Ovary (tissue), 9 donors: ENCODE results near the gene SMCO3. TPM values are rescaled to one million over a fixed set of nuclear protein-coding genes. Genes with fewer than 3 reads are reported as not detected.

Source experiments
- DNase-seq, 5 donors: peaks; one replicate each; pipeline ENCODE4 v3.0.0-alpha.2; 2019 to 2020
- H3K27ac ChIP-seq, 2 donors: fragments of 200-600 bp; one replicate each; pipeline versions ENCODE4 v1.5.1 to v1.8.0; 2019 to 2022
- H3K27me3 ChIP-seq: fragments of 200-600 bp; one replicate; pipeline ENCODE4 v1.8.0; 2022
- H3K36me3 ChIP-seq: fragments of 200-600 bp; sonication (generic); one replicate; pipeline ENCODE4 v1.5.1; 2019
- H3K4me1 ChIP-seq: one replicate; pipeline ENCODE4 v1.8.1; 2013; ENCODE audit warnings: mild to moderate bottlenecking, moderate library complexity; ENCODE audit not compliant: insufficient read depth
- H3K4me3 ChIP-seq: fragments of 200-600 bp; sonication (generic); one replicate; pipeline ENCODE4 v1.5.1; 2017
- H3K9me3 ChIP-seq, 2 donors: fragments of 200-600 bp in 1 of 2; sonication (generic) in 1 of 2; one replicate each; pipeline versions ENCODE4 v1.5.1 to v1.8.1; 2013 to 2019; ENCODE audit warnings: mild to moderate bottlenecking in 1 of 2, moderate library complexity in 1 of 2
- EP300 ChIP-seq: sonication (generic); formaldehyde crosslinking; IDR thresholded peaks from one replicate; pipeline ENCODE4 v1.6.1; 2017; ENCODE audit warnings: antibody characterized with exemption
- POLR2A ChIP-seq: fragments of 450-650 bp; IDR thresholded peaks from one replicate; pipeline ENCODE4 v1.6.1; 2017; ENCODE audit warnings: antibody characterized with exemption, mild to moderate bottlenecking, moderate library complexity
- WGBS, 3 donors: extraction: QIAGEN DNeasy Blood & Tissue Kit in 1 of 3; methylation state at CpG; one replicate each; pipeline versions ENCODE4 v1.1.5 to v1.1.7; 2013 to 2017; 5-methylcytosine and 5-hydroxymethylcytosine counted together
- intact Hi-C, 4 donors: fragments of 100-400 bp; cut with DNase I; formaldehyde crosslinking; loops; one replicate each; pipeline versions ENCODE4 v1.11.0 to v1.15.1; 2022 to 2023
- polyA plus RNA-seq, 2 donors: library from polyadenylated mRNA; stranded (reverse); fragments of 200-250 nt in 1 of 2; fragments of 350-450 nt in 1 of 2; fragmentation: Illumina TruSeq in 1 of 2; extraction: RNeasy Lipid Tissue Mini Kit (QIAGEN cat#74804) in 1 of 2; gene quantifications; one replicate each; pipeline ENCODE4 v1.2.3, GENCODE V29; 2013 to 2014
- total RNA-seq, 7 donors: library from RNA; depleted of rRNA in 2 of 7; stranded (reverse); fragments of >200 nt in 2 of 7; fragmentation: NEBNext Ultra II Directional in 3 of 7; extraction: Animal tissue kit (Norgen Biotek cat#: 25700) in 3 of 7; gene quantifications; one replicate each; pipeline versions ENCODE4 v1.1.0 to v1.2.4, GENCODE V29; 2016 to 2023
- TF ChIP-seq, protein P1 (sequence below), 3 donors: fragments of 450-650 bp in 2 of 3; fragments of 200-600 bp in 1 of 3; IDR thresholded peaks; one replicate each; pipeline versions ENCODE4 v1.5.1 to v1.8.0; 2016 to 2022; ENCODE audit warnings: antibody characterized with exemption in 3 of 3, mild to moderate bottlenecking in 1 of 3
- donor health status: DM: no; HTN: no; CAD: no; lungs with moderate emphysema.
- donor health status: DM: no; HTN: no; CAD: no.
- donor health status: Bipolar disorder and iron deficiency.
- donor health status: DM: yes; HTN: yes; CAD: no.
- donor health status: DM: no; HTN: no; CAD: no.
- donor health status: DM: yes; HTN: yes; CAD: no.

Gene SMCO3
- total and polyA plus RNA-seq, 9 donors = 0.04 to 0.30 (median 0.15) TPM; not detected in 6

DNA sequence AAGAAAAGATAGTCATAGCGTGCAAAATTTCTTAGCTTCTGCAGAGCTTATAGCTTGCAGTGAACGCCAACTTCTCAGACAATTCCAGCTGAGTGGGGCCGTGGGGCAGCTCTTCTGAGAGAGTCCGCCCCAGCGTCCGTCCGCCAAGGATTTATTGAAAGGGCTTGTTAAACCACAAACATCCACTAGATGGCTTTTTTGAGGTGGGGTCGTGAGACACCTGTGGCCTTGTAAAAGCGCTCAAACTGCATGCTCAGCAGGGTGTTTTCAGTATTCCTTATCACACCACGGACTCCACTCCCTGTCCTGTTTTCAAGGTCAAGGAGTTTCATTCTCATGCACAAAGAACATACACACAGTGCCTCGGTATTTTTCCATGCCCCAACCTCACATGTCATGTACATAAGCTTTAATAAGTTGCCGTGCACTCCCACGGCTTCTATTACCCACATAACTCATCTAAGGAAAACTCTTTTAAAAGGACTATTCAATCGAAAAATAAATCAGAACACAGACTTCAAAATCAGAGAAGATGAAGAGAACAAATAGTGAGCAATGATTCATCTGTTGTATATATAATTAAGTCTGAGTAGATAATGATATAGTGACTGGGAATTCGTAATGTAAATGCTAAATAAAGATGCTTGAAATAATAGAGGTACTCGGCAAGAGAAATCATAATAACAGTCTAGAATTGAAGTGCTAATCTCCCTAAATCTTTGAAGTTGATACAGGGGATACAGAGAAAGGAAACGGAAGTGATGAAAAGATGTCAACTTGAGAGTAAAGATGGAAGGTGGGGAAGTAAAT, 57.4 kb downstream of the SMCO3 start:
- H3K36me3 ChIP-seq = no peaks in the 10 kb centered on the region
- TF ChIP-seq EP300 (no peak), POLR2A (no peak)
- TF ChIP-seq, protein P1, sequence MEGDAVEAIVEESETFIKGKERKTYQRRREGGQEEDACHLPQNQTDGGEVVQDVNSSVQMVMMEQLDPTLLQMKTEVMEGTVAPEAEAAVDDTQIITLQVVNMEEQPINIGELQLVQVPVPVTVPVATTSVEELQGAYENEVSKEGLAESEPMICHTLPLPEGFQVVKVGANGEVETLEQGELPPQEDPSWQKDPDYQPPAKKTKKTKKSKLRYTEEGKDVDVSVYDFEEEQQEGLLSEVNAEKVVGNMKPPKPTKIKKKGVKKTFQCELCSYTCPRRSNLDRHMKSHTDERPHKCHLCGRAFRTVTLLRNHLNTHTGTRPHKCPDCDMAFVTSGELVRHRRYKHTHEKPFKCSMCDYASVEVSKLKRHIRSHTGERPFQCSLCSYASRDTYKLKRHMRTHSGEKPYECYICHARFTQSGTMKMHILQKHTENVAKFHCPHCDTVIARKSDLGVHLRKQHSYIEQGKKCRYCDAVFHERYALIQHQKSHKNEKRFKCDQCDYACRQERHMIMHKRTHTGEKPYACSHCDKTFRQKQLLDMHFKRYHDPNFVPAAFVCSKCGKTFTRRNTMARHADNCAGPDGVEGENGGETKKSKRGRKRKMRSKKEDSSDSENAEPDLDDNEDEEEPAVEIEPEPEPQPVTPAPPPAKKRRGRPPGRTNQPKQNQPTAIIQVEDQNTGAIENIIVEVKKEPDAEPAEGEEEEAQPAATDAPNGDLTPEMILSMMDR (IDR thresholded peaks at IDR 0.05) = no peak
- H3K27ac ChIP-seq = no peak overlapping the region
- peaks cover 3% of the 10 kb centered on the region for H3K4me1 ChIP-seq
- no peaks in the 10 kb centered on the region for H3K27me3 ChIP-seq
- H3K4me3 ChIP-seq = no peak overlapping the region
- intact Hi-C loops = loop anchor here in 1 of 4 donors (10.0 kb wide), 1 partner anchor 522 kb away; no protein-coding TSS in a partner anchor
- peak in 3 of 5 donors; percentile 23 to 49 (median 28) for DNase-seq
- WGBS, 3 donors = 12 to 28% (median 14%) methylated on average over 17 of the region's 17 CpGs
- no peaks in the 10 kb centered on the region for H3K9me3 ChIP-seq

Other genes starting within 250 kb of the SMCO3 start
- gene PLBD1, start 246.3 kb downstream of the SMCO3 start, total RNA-seq = 10 to 100 TPM in 1 of 7 donors, 1 to 10 TPM in 6; 1.1 to 12.9 (median 4.6) TPM
- 10 to 100 TPM in 1 of 2 donors, 1 to 10 TPM in 1; 3.5 to 54.0 TPM for gene PLBD1, start 246.3 kb downstream of the SMCO3 start, polyA plus RNA-seq
- under 1 TPM in 1 of 7 donors, not detected in 6; 0.36 TPM for gene GUCY2C, start 117.6 kb downstream of the SMCO3 start, total RNA-seq
- gene GUCY2C, start 117.6 kb downstream of the SMCO3 start, polyA plus RNA-seq = not detected
- gene WBP11, start 10.7 kb downstream of the SMCO3 start, total RNA-seq = 10 to 100 TPM; 12.9 to 68.2 (median 50.5) TPM
- gene WBP11, start 10.7 kb downstream of the SMCO3 start, polyA plus RNA-seq = 10 to 100 TPM; 21.1 to 84.1 TPM
- 1 to 10 TPM in 3 of 7 donors, under 1 TPM in 4; 0.60 to 1.2 (median 0.82) TPM for gene C12orf60, start 10.5 kb downstream of the SMCO3 start, total RNA-seq
- 1 to 10 TPM in 1 of 2 donors, under 1 TPM in 1; 0.50 to 1.9 TPM for gene C12orf60, start 10.5 kb downstream of the SMCO3 start, polyA plus RNA-seq
- 1 to 10 TPM in 2 of 7 donors, under 1 TPM in 5; 0.05 to 3.3 (median 0.41) TPM for gene ART4, start 29.3 kb upstream of the SMCO3 start, total RNA-seq
- 1 to 10 TPM in 1 of 2 donors, under 1 TPM in 1; 0.69 to 5.6 TPM for gene ART4, start 29.3 kb upstream of the SMCO3 start, polyA plus RNA-seq
- 1,000 to 10,000 TPM in 1 of 7 donors, 100 to 1,000 TPM in 6; 109 to 1,029 (median 431) TPM for gene MGP, start 71.7 kb upstream of the SMCO3 start, total RNA-seq
- gene MGP, start 71.7 kb upstream of the SMCO3 start, polyA plus RNA-seq = 1,000 to 10,000 TPM in 1 of 2 donors, 100 to 1,000 TPM in 1; 259 to 2,243 TPM
- 10 to 100 TPM in 1 of 7 donors, 1 to 10 TPM in 4, under 1 TPM in 1, not detected in 1; 0.35 to 83.8 (median 1.9) TPM for gene ERP27, start 124.4 kb upstream of the SMCO3 start, total RNA-seq
- gene ERP27, start 124.4 kb upstream of the SMCO3 start, polyA plus RNA-seq = 1 to 10 TPM in 1 of 2 donors, under 1 TPM in 1; 0.64 to 2.0 TPM
- gene ARHGDIB, start 147.4 kb upstream of the SMCO3 start, total RNA-seq = 10 to 100 TPM; 16.0 to 77.7 (median 32.4) TPM
- 100 to 1,000 TPM in 1 of 2 donors, 10 to 100 TPM in 1; 36.6 to 212 TPM for gene ARHGDIB, start 147.4 kb upstream of the SMCO3 start, polyA plus RNA-seq
- not detected for gene PDE6H, start 158.9 kb upstream of the SMCO3 start, total RNA-seq
- gene PDE6H, start 158.9 kb upstream of the SMCO3 start, polyA plus RNA-seq = not detected